HepG2 (cell line): ENCODE results near the gene MAGEA3. TPM values are rescaled to one million over a fixed set of nuclear protein-coding genes. Genes with fewer than 3 reads are reported as not detected.

Source experiments
- ATAC-seq: fragments of 200-7000 bp; cut with Tn5 transposase; 3 replicates; pipeline ENCODE4 v1.9.1; 2020; ENCODE audit warnings: mild to moderate bottlenecking, moderate library complexity
- BruUV-seq: library from RNA; stranded (reverse); fragments of 400-500 nt; replicated peaks from 2 replicates; lab custom pipeline; 2021; lab: Mats Ljungman, UMichigan
- CTCF ChIA-PET: fragments of 300-600 bp; formaldehyde crosslinking; extraction: SDS; loops from one replicate; lab custom pipeline; 2021; ENCODE audit warnings: low total read pairs, inconsistent platforms, low intra/inter-chr PET ratio; lab: Yijun Ruan, JAX
- POLR2A ChIA-PET: fragments of 350-600 bp; sonication (Branson Sonifier 250); formaldehyde crosslinking; loops from one replicate; lab custom pipeline; 2020; ENCODE audit warnings: antibody characterized with exemption, inconsistent platforms; lab: Yijun Ruan, JAX
- DNase-seq: peaks from one replicate; pipeline ENCODE4 v3.0.0-alpha.2; 2015; ENCODE audit warnings: low spot score
- FAIRE-seq: peaks from 3 replicates; lab custom pipeline; 2011; peaks lifted over from hg19 to GRCh38; lab: Jason Lieb, UNC
- H2AFZ ChIP-seq: one replicate; pipeline ENCODE4 v1.6.1; 2011; ENCODE audit warnings: low read length, inconsistent platforms
- H3K27ac ChIP-seq: fragments of 300-600 bp; 3 replicates; pipeline ENCODE4 v1.8.0; 2011; ENCODE audit warnings: mixed run types, mild to moderate bottlenecking, mixed read lengths, low read length, inconsistent platforms; ENCODE audit not compliant: insufficient read depth; ENCODE audit errors: extremely low read length
- H3K27me3 ChIP-seq, 2 experiments: fragments of 200-600 bp in 1 of 2; 2 replicates in 1 of 2; 3 replicates in 1 of 2; pipeline versions ENCODE4 v1.6.0 to v1.8.0; 2011; ENCODE audit warnings: low read length in 2 of 2, mild to moderate bottlenecking in 2 of 2, moderate library complexity in 2 of 2, inconsistent platforms in 1 of 2; ENCODE audit not compliant: insufficient read depth in 2 of 2, control insufficient read depth in 1 of 2
- H3K36me3 ChIP-seq, 2 experiments: fragments of 200-600 bp in 1 of 2; replicated peaks in 1 of 2; 2 replicates in 1 of 2; 3 replicates in 1 of 2; pipeline versions ENCODE4 v1.5.1 to v1.8.0; 2011; ENCODE audit warnings: low read length in 2 of 2, inconsistent platforms in 1 of 2; ENCODE audit not compliant: insufficient read depth in 2 of 2, control insufficient read depth in 1 of 2
- H3K4me1 ChIP-seq: 2 replicates; pipeline ENCODE4 v1.5.1; 2012; ENCODE audit warnings: low read length, inconsistent platforms; ENCODE audit not compliant: insufficient read depth
- H3K4me2 ChIP-seq: 2 replicates; pipeline ENCODE4 v1.6.0; 2011; ENCODE audit warnings: low read depth, low read length, inconsistent platforms
- H3K4me3 ChIP-seq, 3 experiments: fragments of 200-600 bp in 1 of 3; sonication (generic), shearing (Covaris generic) in 1 of 3; replicated peaks in 1 of 3; 2 replicates each; pipeline ENCODE4 v1.5.1; 2011 to 2016; ENCODE audit warnings: low read length in 3 of 3, inconsistent platforms in 2 of 3, low read depth in 2 of 3, mild to moderate bottlenecking in 2 of 3, control low read depth in 1 of 3, mixed read lengths in 1 of 3; ENCODE audit not compliant: insufficient read depth in 1 of 3
- H3K79me2 ChIP-seq: one replicate; pipeline ENCODE4 v1.6.1; 2011; ENCODE audit warnings: low read length, inconsistent platforms; ENCODE audit not compliant: insufficient read depth
- H3K9ac ChIP-seq: 2 replicates; pipeline ENCODE4 v1.6.0; 2011; ENCODE audit warnings: mild to moderate bottlenecking, low read depth, low read length, inconsistent platforms; ENCODE audit not compliant: insufficient read depth
- H3K9me3 ChIP-seq: 2 replicates; pipeline ENCODE4 v1.5.1; 2012; ENCODE audit warnings: mild to moderate bottlenecking, low read length
- H4K20me1 ChIP-seq: 2 replicates; pipeline ENCODE4 v1.6.0; 2011; ENCODE audit warnings: inconsistent platforms, mild to moderate bottlenecking, low read length, moderate library complexity; ENCODE audit not compliant: insufficient read depth
- CSRNP2 ChIP-seq: sonication (generic); formaldehyde crosslinking; conservative IDR thresholded peaks from 2 replicates; pipeline ENCODE4 v1.8.0; 2022; ENCODE audit warnings: low read depth, missing genetic modification reagents
- HNF4A ChIP-seq: sonication (generic); formaldehyde crosslinking; IDR thresholded peaks from 2 replicates; pipeline ENCODE4 v1.4.0; 2020; ENCODE audit warnings: missing genetic modification reagents
- HNRNPK ChIP-seq: fragments of 200-400 bp; formaldehyde crosslinking; IDR thresholded peaks from 2 replicates; pipeline ENCODE4 v1.6.1; 2018; ENCODE audit warnings: low read length, low read depth, moderate library complexity, mild to moderate bottlenecking; ENCODE audit not compliant: poor library complexity, severe bottlenecking
- KAT8 ChIP-seq: IDR thresholded peaks from 2 replicates; pipeline ENCODE4 v1.6.1; 2016; ENCODE audit warnings: missing genetic modification reagents, missing compliant biosample characterization
- NRL ChIP-seq: sonication (generic); formaldehyde crosslinking; IDR thresholded peaks from 2 replicates; pipeline ENCODE4 v1.5.0; 2020; ENCODE audit warnings: missing genetic modification reagents, mild to moderate bottlenecking, moderate library complexity, borderline replicate concordance
- ONECUT2 ChIP-seq: sonication (generic); formaldehyde crosslinking; IDR thresholded peaks from 2 replicates; pipeline ENCODE4 v1.4.0; 2020; ENCODE audit warnings: missing genetic modification reagents
- RFX3 ChIP-seq: IDR thresholded peaks from 2 replicates; pipeline ENCODE4 v1.6.1; 2016; ENCODE audit warnings: missing biosample characterization, missing genetic modification reagents
- SOX5 ChIP-seq: IDR thresholded peaks from 2 replicates; pipeline ENCODE4 v1.6.1; 2016; ENCODE audit warnings: borderline replicate concordance
- SOX6 ChIP-seq, 2 experiments: fragments of 450-650 bp in 1 of 2; sonication (generic) in 1 of 2; formaldehyde crosslinking in 1 of 2; IDR thresholded peaks; 2 replicates each; pipeline versions ENCODE4 v1.4.0 to v1.6.1; 2017 to 2020; ENCODE audit warnings: antibody characterized with exemption in 1 of 2, mild to moderate bottlenecking in 1 of 2, missing genetic modification reagents in 1 of 2
- SRSF1 ChIP-seq: fragments of 200-400 bp; formaldehyde crosslinking; optimal IDR thresholded peaks from 2 replicates; pipeline ENCODE3; 2017; ENCODE audit warnings: mild to moderate bottlenecking, low read depth, low read length, moderate library complexity
- SYNCRIP ChIP-seq: fragments of 200-400 bp; formaldehyde crosslinking; IDR thresholded peaks from 2 replicates; pipeline ENCODE4 v1.6.1; 2018; ENCODE audit warnings: mild to moderate bottlenecking, low read depth, low read length; ENCODE audit not compliant: insufficient read depth
- YEATS4 ChIP-seq: sonication (generic); formaldehyde crosslinking; IDR thresholded peaks from 2 replicates; pipeline ENCODE4 v1.4.0; 2020; ENCODE audit warnings: missing genetic modification reagents, borderline replicate concordance
- ZBTB7B ChIP-seq: sonication (generic); formaldehyde crosslinking; IDR thresholded peaks from 2 replicates; pipeline ENCODE4 v1.4.0; 2020; ENCODE audit warnings: missing genetic modification reagents
- ZFY ChIP-seq: sonication (generic); formaldehyde crosslinking; IDR thresholded peaks from 2 replicates; pipeline ENCODE4 v1.4.0; 2020; ENCODE audit warnings: missing genetic modification reagents
- ZMYM3 ChIP-seq: sonication (generic); formaldehyde crosslinking; IDR thresholded peaks from 2 replicates; pipeline ENCODE4 v1.5.1; 2020; ENCODE audit warnings: mild to moderate bottlenecking, missing genetic modification reagents
- ZNF275 ChIP-seq: sonication (generic); formaldehyde crosslinking; IDR thresholded peaks from 2 replicates; pipeline ENCODE4 v1.8.0; 2022; ENCODE audit warnings: missing genetic modification reagents, mild to moderate bottlenecking, inconsistent platforms, borderline replicate concordance
- ZNF354B ChIP-seq: sonication (generic); formaldehyde crosslinking; IDR thresholded peaks from 2 replicates; pipeline ENCODE4 v1.8.0; 2022; ENCODE audit warnings: mild to moderate bottlenecking, missing genetic modification reagents
- ZNF362 ChIP-seq: sonication (generic); formaldehyde crosslinking; IDR thresholded peaks from 2 replicates; pipeline ENCODE4 v1.4.0; 2020; ENCODE audit warnings: missing genetic modification reagents, mild to moderate bottlenecking, borderline replicate concordance
- ZNF382 ChIP-seq: sonication (generic); formaldehyde crosslinking; IDR thresholded peaks from 2 replicates; pipeline ENCODE4 v1.5.0; 2020; ENCODE audit warnings: missing genetic modification reagents, mild to moderate bottlenecking, borderline replicate concordance
- ZNF432 ChIP-seq: sonication (generic); formaldehyde crosslinking; IDR thresholded peaks from 2 replicates; pipeline ENCODE4 v1.5.0; 2020; ENCODE audit warnings: missing genetic modification reagents, mild to moderate bottlenecking, borderline replicate concordance
- ZNF746 ChIP-seq: sonication (generic); formaldehyde crosslinking; IDR thresholded peaks from 2 replicates; pipeline ENCODE4 v1.8.0; 2022; ENCODE audit warnings: mild to moderate bottlenecking, missing genetic modification reagents
- WGBS: methylation state at CpG from one replicate; pipeline ENCODE4 v1.1.6; 2017; ENCODE audit warnings: low lambda C conversion rate; 5-methylcytosine and 5-hydroxymethylcytosine counted together
- in situ Hi-C: cut with HindIII; loops from 2 replicates; pipeline ENCODE4 v1.10.0; 2017; ENCODE audit warnings: low pct_unique_long_range_greater_than_20kb; ENCODE audit not compliant: extremely low pct_ligation_motif_present
- intact Hi-C: fragments of 100-400 bp; cut with micrococcal nuclease; formaldehyde crosslinking; loops from one replicate; pipeline ENCODE4 v1.10.0; 2022; ENCODE audit not compliant: unreplicated experiment
- polyA plus RNA-seq, 8 experiments: library from polyadenylated mRNA; depleted of rRNA in 3 of 8; stranded (reverse) in 7 of 8; unstranded in 1 of 8; fragments of >200 nt; fragmentation: Illumina TruSeq in 4 of 8; extraction: Trizol in 4 of 8; gene quantifications; 2 replicates each; pipeline versions ENCODE4 v1.2.1 to v1.2.3, GENCODE V29; 2011 to 2016; ENCODE audit warnings: low read depth in 4 of 8, missing spikeins in 1 of 8, mixed read lengths in 1 of 8; ENCODE audit not compliant: insufficient read depth in 1 of 8
- total RNA-seq, 5 experiments: library from RNA; depleted of rRNA; stranded (reverse); fragments of >200 nt; fragmentation: Illumina TruSeq; extraction: Trizol; gene quantifications; 2 replicates each; pipeline ENCODE4 v1.2.3, GENCODE V29; 2016; ENCODE audit warnings: low read depth in 1 of 5

The MAGEA3 gene
- total and polyA plus RNA-seq, 2 of the 13 experiments (the other 11 are each of a cell fraction or from before 2014, with no cell fraction given): not detected

GRCh38 chrX:152656087-152656486 is 42.5 kb upstream of the MAGEA3 start (continued):
- no peak for TF ChIP-seq YEATS4 (CRISPR knock-in tag)
- no peak for TF ChIP-seq NRL (CRISPR knock-in tag)
- TF ChIP-seq ZNF275 (CRISPR knock-in tag): no peak
- no peak for TF ChIP-seq ZFY (CRISPR knock-in tag)
- no peak for TF ChIP-seq ZNF746
- TF ChIP-seq, all 625 proteins: peak for 0

GRCh38 chrX:152656890-152657289 is 41.7 kb upstream of the MAGEA3 start:
- ChIA-PET CTCF (no interaction called here), POLR2A (no interaction called here)
- no peaks in the 10 kb centered on the region for H3K79me2 ChIP-seq
- FAIRE-seq: peak; percentile 15
- H3K4me1 ChIP-seq: peaks cover 11% of the 10 kb centered on the region
- no peaks in the 10 kb centered on the region for H4K20me1 ChIP-seq
- WGBS: 0% methylated on average over 3 of the region's 7 CpGs
- in situ Hi-C loops (no loop called here), intact Hi-C loops (no loop called here)
- no peak overlapping the region for H3K4me3 ChIP-seq
- H3K36me3 ChIP-seq: no peaks in the 10 kb centered on the region
- no peak overlapping the region for H3K4me2 ChIP-seq
- H3K9me3 ChIP-seq: no peaks in the 10 kb centered on the region
- H2AFZ ChIP-seq: no peak overlapping the region
- BruUV-seq: no TSS peak
- no peak overlapping the region for H3K9ac ChIP-seq
- peak; percentile 10 for DNase-seq
- ATAC-seq: peak; percentile 84
- H3K27me3 ChIP-seq: no peaks in the 10 kb centered on the region
- H3K27ac ChIP-seq: no peak overlapping the region
- TF ChIP-seq CSRNP2 (CRISPR knock-in tag) (no peak), ZNF382 (CRISPR knock-in tag) (no peak), HNRNPK (no peak), ZMYM3 (CRISPR knock-in tag) (no peak), SRSF1 (no peak), ZBTB7B (CRISPR knock-in tag) (no peak), SOX6 (IDR thresholded peaks at IDR 0.05) (no peak), SOX6 (CRISPR knock-in tag; IDR thresholded peaks at IDR 0.05) (0 out of 2 replicates have a peak, but pooled peaks have one; percentile 11), ZNF432 (no peak), RFX3 (no peak), ZNF362 (no peak), ZNF354B (no peak), KAT8 (CRISPR knock-in tag) (no peak), HNF4A (peak; percentile 70), ONECUT2 (CRISPR knock-in tag) (peak; percentile 35; the same call in 1 of the 2 replicates), SYNCRIP (no peak), SOX5 (CRISPR knock-in tag) (peak; percentile 17; the same call in 1 of the 2 replicates)
